GM21528 (cell line): ENCODE measurements around the gene ZNF839.

Source experiments
- ATAC-seq: cut with Tn5 transposase; IDR thresholded peaks from one replicate; pipeline ENCODE4 v1.9.1; 2021; ENCODE audit warnings: mild to moderate bottlenecking, moderate library complexity; ENCODE audit not compliant: unreplicated experiment, low FRiP score

ZNF839 gene

DNA sequence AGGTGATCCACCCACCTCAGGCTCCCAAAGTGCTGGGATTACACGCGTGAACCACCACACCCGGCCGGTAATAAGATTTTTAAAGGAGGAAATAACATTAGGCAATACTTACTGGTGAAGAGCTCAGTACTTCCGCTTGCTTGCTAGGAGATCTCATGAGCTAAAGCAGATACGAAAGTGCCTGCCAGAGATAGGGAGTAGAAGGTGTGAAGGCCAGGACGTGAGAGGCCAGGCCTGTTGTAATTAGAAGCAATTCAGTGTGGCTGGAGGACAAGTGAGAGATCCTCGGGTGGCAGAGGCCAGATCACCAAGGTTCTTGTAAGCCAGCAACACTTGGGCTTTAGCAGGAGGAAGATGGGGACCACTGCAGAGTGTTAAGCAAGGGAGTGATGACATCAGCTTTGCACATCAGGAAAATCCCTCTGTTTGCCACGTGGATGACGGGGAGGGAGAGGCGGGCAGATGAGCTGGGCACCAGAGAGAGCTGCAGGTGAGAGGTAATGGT lies 50.8 kb downstream of the ZNF839 start:
- ATAC-seq, result no peak

DNA sequence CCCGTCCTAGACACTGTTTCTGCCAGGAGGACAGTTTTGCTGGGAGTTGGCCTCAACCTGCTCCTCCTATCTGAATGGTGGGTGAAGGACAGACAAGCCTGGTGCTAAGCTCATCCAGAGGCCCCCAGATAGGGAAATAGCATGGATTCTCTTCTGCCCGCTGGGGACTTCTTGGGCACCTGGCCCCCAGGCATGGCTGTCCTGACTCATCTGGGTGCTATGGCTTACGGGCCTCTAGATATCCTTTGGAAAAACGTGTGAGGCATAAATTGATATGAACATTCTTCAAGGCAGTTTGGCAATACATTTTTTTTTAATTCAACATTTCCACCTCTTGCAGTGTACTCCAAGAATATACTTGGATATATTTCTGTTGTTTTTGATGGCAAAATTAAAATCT lies 51.8 kb downstream of the ZNF839 start:
- no peak for ATAC-seq

GRCh38 chr14:102373110-102373509 lies 53.6 kb downstream of the ZNF839 start:
- ATAC-seq, result no peak

DNA sequence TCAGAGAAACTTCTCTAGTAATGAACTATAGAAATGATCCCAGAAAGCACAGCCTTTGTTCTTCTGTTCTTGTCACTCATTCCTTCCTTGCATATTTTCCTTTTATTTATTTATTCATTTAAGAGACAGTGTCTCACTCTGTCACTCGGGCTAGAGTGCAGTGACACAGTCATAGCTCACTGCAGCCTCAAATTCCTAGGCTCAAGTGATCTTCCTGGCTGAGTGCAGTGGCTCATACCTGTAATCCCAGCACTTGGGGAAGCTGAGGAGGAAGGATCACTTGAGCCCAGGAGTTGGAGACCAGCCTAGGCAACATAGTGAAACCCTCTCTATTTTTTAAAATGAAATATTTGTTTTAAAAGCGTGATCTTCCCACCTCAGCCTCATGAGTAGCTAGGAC lies 54.7 kb downstream of the ZNF839 start:
- ATAC-seq, result no peak

- no peak for ATAC-seq
Measured at GRCh38 chr14:102375119-102375518, 55.6 kb downstream of the ZNF839 start.

- ATAC-seq, result no peak
Measured at GRCh38 chr14:102377696-102378095, 58.1 kb downstream of the ZNF839 start.

GRCh38 chr14:102378830-102379229 lies 59.3 kb downstream of the ZNF839 start:
- no peak for ATAC-seq

DNA sequence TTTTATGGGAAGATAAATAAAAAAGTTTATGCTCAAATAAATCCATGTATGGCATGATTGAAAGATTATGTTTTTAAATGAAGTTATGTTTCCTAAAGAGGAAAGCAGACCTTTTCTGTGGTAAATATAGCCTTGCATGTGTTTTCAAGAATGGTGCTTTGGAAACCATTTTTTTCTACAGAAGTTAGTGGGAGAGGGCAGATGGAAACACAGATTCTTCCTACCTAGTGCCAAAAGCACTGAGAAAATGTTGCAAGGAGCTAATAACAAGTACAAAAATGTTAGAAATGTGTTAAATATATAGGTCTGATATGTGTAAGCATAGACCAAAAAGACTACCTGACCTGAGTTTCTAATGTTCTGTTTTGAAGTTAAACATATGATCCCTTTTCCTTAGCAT lies 67.5 kb downstream of the ZNF839 start:
- no peak for ATAC-seq

GRCh38 chr14:102389246-102389645 lies 69.7 kb downstream of the ZNF839 start:
- no peak for ATAC-seq

DNA sequence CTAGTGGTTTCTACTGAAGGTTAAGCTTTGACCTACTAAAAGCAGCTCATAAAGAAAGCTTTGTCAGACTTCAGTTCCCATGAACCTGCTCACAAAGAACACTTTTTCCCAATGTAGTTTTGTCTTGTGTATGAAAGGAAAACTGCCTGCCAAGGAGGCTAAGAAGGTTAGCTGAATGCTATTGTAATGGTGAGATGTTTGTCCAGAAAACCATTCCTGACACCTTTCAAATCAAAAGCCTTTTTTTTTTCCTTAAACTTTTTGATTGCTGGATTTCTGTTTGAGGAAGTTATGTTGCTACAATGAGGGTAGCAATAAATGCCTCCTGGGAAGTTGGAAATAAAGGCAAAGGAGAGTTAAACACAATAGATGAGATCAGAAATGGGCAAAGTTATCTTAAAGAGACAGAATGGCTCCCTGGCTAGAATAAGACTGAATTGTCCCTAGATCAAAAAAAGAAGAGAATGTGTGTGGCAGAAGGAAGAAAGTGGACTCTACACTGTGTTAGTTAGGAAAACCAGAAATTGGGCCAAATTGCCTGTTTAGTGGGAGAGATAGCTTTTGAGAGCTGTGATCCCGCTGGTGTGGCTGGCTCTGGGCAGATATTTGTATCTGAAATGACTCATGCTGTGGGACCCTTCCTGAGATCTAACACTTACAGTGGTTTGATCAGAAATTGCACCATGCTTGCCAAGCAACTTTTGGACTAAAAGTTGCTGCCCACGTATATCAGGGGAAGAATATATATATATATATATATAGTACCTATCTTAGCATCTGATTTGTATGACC lies 70.7 kb downstream of the ZNF839 start:
- ATAC-seq, result no peak
